H1 (cell line): Measurements from ENCODE around the gene TMC6. TPM values are rescaled to one million over a fixed set of nuclear protein-coding genes. Genes with fewer than 3 reads are reported as not detected.

Experiments
- CTCF ChIA-PET: fragments of 300-600 bp; sonication (Branson Sonifier 250); formaldehyde crosslinking; loops from one replicate; lab custom pipeline; 2021; ENCODE audit not compliant: partially characterized antibody; lab: Charles Lee
- POLR2A ChIA-PET: fragments of 300-600 bp; sonication (Branson Sonifier 250); formaldehyde crosslinking; loops from one replicate; lab custom pipeline; 2021; ENCODE audit warnings: inconsistent platforms; ENCODE audit not compliant: partially characterized antibody; lab: Charles Lee
- DNase-seq, 2 experiments: peaks; one replicate each; pipeline versions ENCODE4 v3.0.0 to v3.0.0-alpha.2; 2010 to 2022; ENCODE audit warnings: low spot score in 2 of 2, low read depth in 1 of 2, mixed read lengths in 1 of 2
- FAIRE-seq: peaks from 2 replicates; lab custom pipeline; 2011; peaks lifted over from hg19 to GRCh38; lab: Jason Lieb, UNC
- H2AFZ ChIP-seq: 2 replicates; pipeline ENCODE4 v1.8.1; 2012; ENCODE audit warnings: low read length, inconsistent platforms
- H2AK5ac ChIP-seq: 2 replicates; pipeline ENCODE4 v1.6.1; 2013; ENCODE audit warnings: low read depth, low read length
- H2BK120ac ChIP-seq: replicated peaks from 2 replicates; pipeline ENCODE3; 2013; ENCODE audit warnings: low read depth, low read length, inconsistent platforms
- H2BK12ac ChIP-seq: 2 replicates; pipeline ENCODE4 v1.6.1; 2013; ENCODE audit warnings: low read depth, low read length
- H2BK15ac ChIP-seq: 2 replicates; pipeline ENCODE4 v1.6.1; 2013; ENCODE audit warnings: low read length
- H2BK20ac ChIP-seq: 2 replicates; pipeline ENCODE4 v1.6.1; 2013; ENCODE audit warnings: low read length
- H2BK5ac ChIP-seq: 2 replicates; pipeline ENCODE4 v1.6.1; 2013; ENCODE audit warnings: low read depth, low read length
- H3K14ac ChIP-seq: 2 replicates; pipeline ENCODE4 v1.6.1; 2013; ENCODE audit warnings: inconsistent platforms; ENCODE audit not compliant: insufficient read length
- H3K18ac ChIP-seq: 2 replicates; pipeline ENCODE4 v1.6.1; 2013; ENCODE audit warnings: low read length; ENCODE audit errors: extremely low read depth
- H3K23ac ChIP-seq: 2 replicates; pipeline ENCODE4 v1.6.1; 2013; ENCODE audit warnings: inconsistent platforms; ENCODE audit not compliant: insufficient read length
- H3K23me2 ChIP-seq: 2 replicates; pipeline ENCODE4 v1.6.1; 2013; ENCODE audit warnings: low read depth, low read length
- H3K27ac ChIP-seq: 2 replicates; pipeline ENCODE4 v1.6.1; 2011; ENCODE audit warnings: low read depth, low read length, inconsistent platforms
- H3K27me3 ChIP-seq, 4 experiments: replicated peaks in 1 of 4; 1 replicate in 1 of 4; 2 replicates in 3 of 4; pipeline versions ENCODE4 v1.6.1 to v1.8.1; 2011 to 2013; ENCODE audit warnings: low read length in 3 of 4, mild to moderate bottlenecking in 3 of 4, inconsistent platforms in 2 of 4, mixed read lengths in 2 of 4, moderate library complexity in 1 of 4; ENCODE audit not compliant: control insufficient read depth in 3 of 4, insufficient read depth in 3 of 4; ENCODE audit errors: extremely low read depth in 1 of 4
- H3K36me3 ChIP-seq, 4 experiments: 2 replicates each; pipeline versions ENCODE4 v1.6.1 to v1.8.1; 2011 to 2013; ENCODE audit warnings: mild to moderate bottlenecking in 4 of 4, low read length in 3 of 4, moderate library complexity in 2 of 4, control low read depth in 1 of 4, inconsistent platforms in 1 of 4; ENCODE audit not compliant: insufficient read depth in 4 of 4, control insufficient read depth in 2 of 4
- H3K4ac ChIP-seq: replicated peaks from 2 replicates; pipeline ENCODE3; 2013; ENCODE audit warnings: low read length, low read depth, mixed read lengths, inconsistent platforms; ENCODE audit not compliant: insufficient read length
- H3K4me1 ChIP-seq, 4 experiments: replicated peaks in 1 of 4; 1 replicate in 1 of 4; 2 replicates in 3 of 4; pipeline versions ENCODE4 v1.6.1 to v1.8.1; 2011 to 2013; ENCODE audit warnings: low read length in 3 of 4, inconsistent platforms in 2 of 4, mixed read lengths in 1 of 4; ENCODE audit not compliant: insufficient read depth in 4 of 4, control insufficient read depth in 3 of 4
- H3K4me2 ChIP-seq, 2 experiments: 2 replicates each; pipeline versions ENCODE4 v1.6.1 to v1.8.1; 2011 to 2013; ENCODE audit warnings: low read depth in 2 of 2, low read length in 2 of 2, control low read depth in 1 of 2, inconsistent platforms in 1 of 2, mild to moderate bottlenecking in 1 of 2; ENCODE audit not compliant: insufficient read depth in 1 of 2
- H3K4me3 ChIP-seq, 4 experiments: fragments of 200-600, 300-600 bp in 1 of 4; sonication (generic), shearing (Covaris generic), sonication (Bioruptor Twin) in 1 of 4; 2 replicates each; pipeline versions ENCODE4 v1.5.1 to v1.8.1; 2011 to 2016; ENCODE audit warnings: low read length in 4 of 4, low read depth in 3 of 4, control low read depth in 2 of 4, inconsistent platforms in 2 of 4, mild to moderate bottlenecking in 2 of 4, mixed read lengths in 1 of 4, moderate library complexity in 1 of 4; ENCODE audit not compliant: insufficient read depth in 2 of 4; ENCODE audit errors: extremely low read depth in 1 of 4
- H3K56ac ChIP-seq: replicated peaks from 2 replicates; pipeline ENCODE3; 2013; ENCODE audit warnings: low read depth, mild to moderate bottlenecking, mixed read lengths, low read length, inconsistent platforms; ENCODE audit not compliant: insufficient read length
- H3K79me1 ChIP-seq: 2 replicates; pipeline ENCODE4 v1.6.1; 2013; ENCODE audit warnings: low read depth, low read length, control low read depth
- H3K79me2 ChIP-seq, 2 experiments: 2 replicates each; pipeline versions ENCODE4 v1.6.1 to v1.8.1; 2012 to 2013; ENCODE audit warnings: low read length in 2 of 2, mild to moderate bottlenecking in 2 of 2, inconsistent platforms in 1 of 2; ENCODE audit not compliant: insufficient read depth in 2 of 2, control insufficient read depth in 1 of 2
- H3K9ac ChIP-seq, 4 experiments: replicated peaks in 1 of 4; 1 replicate in 1 of 4; 2 replicates in 3 of 4; pipeline versions ENCODE4 v1.6.1 to v1.8.1; 2011 to 2013; ENCODE audit warnings: low read depth in 3 of 4, low read length in 3 of 4, control low read depth in 2 of 4, mild to moderate bottlenecking in 2 of 4, moderate library complexity in 2 of 4, inconsistent platforms in 1 of 4; ENCODE audit errors: extremely low read depth in 1 of 4
- H3K9me3 ChIP-seq, 2 experiments: 2 replicates each; pipeline versions ENCODE4 v1.6.1 to v1.8.1; 2012 to 2013; ENCODE audit warnings: mild to moderate bottlenecking in 2 of 2, moderate library complexity in 2 of 2, control low read depth in 1 of 2, inconsistent platforms in 1 of 2, low read depth in 1 of 2, low read length in 1 of 2, mixed read lengths in 1 of 2; ENCODE audit not compliant: insufficient read depth in 2 of 2
- H4K20me1 ChIP-seq, 2 experiments: replicated peaks in 1 of 2; 2 replicates each; pipeline versions ENCODE3 to v1.8.1; 2011 to 2013; ENCODE audit warnings: inconsistent platforms in 2 of 2, low read length in 2 of 2, mild to moderate bottlenecking in 1 of 2; ENCODE audit not compliant: insufficient read depth in 2 of 2, control insufficient read depth in 1 of 2
- H4K5ac ChIP-seq: 2 replicates; pipeline ENCODE4 v1.6.1; 2013; ENCODE audit warnings: low read length, low read depth, mixed read lengths, inconsistent platforms; ENCODE audit not compliant: insufficient read length
- H4K8ac ChIP-seq: 2 replicates; pipeline ENCODE4 v1.8.0; 2013; ENCODE audit warnings: mild to moderate bottlenecking, moderate library complexity, low read length, inconsistent platforms; ENCODE audit not compliant: insufficient read depth; ENCODE audit errors: extremely low read depth
- H4K91ac ChIP-seq: replicated peaks from 2 replicates; pipeline ENCODE3; 2013; ENCODE audit warnings: low read length, mixed read lengths, inconsistent platforms; ENCODE audit not compliant: insufficient read length
- ASH2L ChIP-seq: fragments of 200-600, 300-600 bp; sonication (generic); IDR thresholded peaks from one replicate; pipeline ENCODE4 v1.7.1; 2017; ENCODE audit warnings: low read length
- ATF2 ChIP-seq: IDR thresholded peaks from 2 replicates; pipeline ENCODE4 v1.6.1; 2012; ENCODE audit warnings: low read length, inconsistent platforms
- CBX5 ChIP-seq: fragments of 300-800, 300-1000 bp; sonication (generic); IDR thresholded peaks from 2 replicates; pipeline ENCODE4 v1.7.1; 2016; ENCODE audit warnings: antibody characterized with exemption, low read length, low read depth
- CHD1 ChIP-seq: IDR thresholded peaks from 2 replicates; pipeline ENCODE4 v1.6.1; 2012; ENCODE audit warnings: low read depth, low read length, improper control_type of control experiment
- E2F6 ChIP-seq: IDR thresholded peaks from 2 replicates; pipeline ENCODE4 v1.6.1; 2012; ENCODE audit warnings: inconsistent platforms
- GABPA ChIP-seq: IDR thresholded peaks from 2 replicates; pipeline ENCODE4 v1.6.1; 2011; ENCODE audit warnings: mild to moderate bottlenecking, low read length, moderate library complexity, borderline replicate concordance; ENCODE audit not compliant: insufficient read depth
- NRF1 ChIP-seq: IDR thresholded peaks from 2 replicates; pipeline ENCODE4 v1.6.1; 2011; ENCODE audit warnings: mild to moderate bottlenecking, low read depth, low read length, improper control_type of control experiment
- RBBP5 ChIP-seq: IDR thresholded peaks from 2 replicates; pipeline ENCODE4 v1.7.1; 2012; ENCODE audit warnings: low read depth, mild to moderate bottlenecking, inconsistent platforms, low read length, moderate library complexity, borderline replicate concordance
- SRF ChIP-seq: IDR thresholded peaks from 2 replicates; pipeline ENCODE4 v1.6.1; 2011; ENCODE audit warnings: mild to moderate bottlenecking, low read depth, low read length, moderate library complexity
- TAF1 ChIP-seq: IDR thresholded peaks from 2 replicates; pipeline ENCODE4 v1.6.1; 2011; ENCODE audit warnings: mild to moderate bottlenecking, low read depth, low read length
- YY1 ChIP-seq: IDR thresholded peaks from 2 replicates; pipeline ENCODE4 v1.6.1; 2011; ENCODE audit warnings: low read depth, mild to moderate bottlenecking, low read length
- WGBS, 2 experiments: shearing (Covaris generic) in 1 of 2; methylation state at CpG; one replicate each; pipeline versions ENCODE4 v1.1.6 to v1.1.7; 2013 to 2015; ENCODE audit warnings: low lambda C conversion rate in 2 of 2, mixed read lengths in 2 of 2, inconsistent platforms in 1 of 2, low coverage in 1 of 2, missing lambda C conversion rate in 1 of 2; ENCODE audit not compliant: insufficient replicate concordance in 2 of 2, insufficient coverage in 1 of 2, insufficient read length in 1 of 2; ENCODE audit errors: extremely low coverage in 1 of 2, missing lambda C conversion rate in 1 of 2; 5-methylcytosine and 5-hydroxymethylcytosine counted together
- polyA plus RNA-seq, 7 experiments: library from polyadenylated mRNA; depleted of rRNA in 3 of 7; stranded (reverse) in 5 of 7; unstranded in 2 of 7; fragments of >200 nt in 5 of 7; fragments of 200-250 nt in 2 of 7; gene quantifications; 1 replicate in 5 of 7; 2 replicates in 1 of 7; 4 replicates in 1 of 7; pipeline versions ENCODE4 v1.2.1 to v1.2.3, GENCODE V29; 2011 to 2013; ENCODE audit warnings: missing spikeins in 2 of 7, mixed read lengths in 2 of 7
- total RNA-seq: library from RNA; stranded (reverse); fragmentation: NEBNext Ultra II Directional; extraction: Animal tissue kit (Norgen Biotek cat#: 25700); gene quantifications from 2 replicates; pipeline ENCODE4 v1.2.1, GENCODE V29; 2021

The TMC6 gene
- total and polyA plus RNA-seq, 2 of the 8 experiments (the other 6 are each of a cell fraction or from before 2014, with no cell fraction given), result 39.4 to 77.6 TPM

- Histone ChIP-seq H3K4me1 (peaks cover 0 to 14% (median 8%) of the 10 kb centered on the region in 4 experiments; a peak in 6 of 7 replicates), H3K9me3 (no peaks in the 10 kb centered on the region), H3K79me2 (no peaks in the 10 kb centered on the region), H3K56ac (peak overlapping the region; percentile 59), H3K79me1 (peaks cover 3% of the 10 kb centered on the region), H3K23me2 (peaks cover 14% of the 10 kb centered on the region), H2BK120ac (no peak overlapping the region), H4K20me1 (peaks cover 4 to 19% of the 10 kb centered on the region in 2 experiments), H2BK5ac (0 out of 2 replicates have a peak overlapping the region, but pooled peaks have one; percentile 35), H2BK15ac (no peak overlapping the region), H3K27ac (no peak overlapping the region), H3K18ac (no peak overlapping the region), H3K23ac (no peak overlapping the region), H3K9ac (no peak overlapping the region), H2BK20ac (no peak overlapping the region), H3K36me3 (peaks cover 2 to 32% (median 13%) of the 10 kb centered on the region in 4 experiments; a peak in 5 of 8 replicates), H3K14ac (no peak overlapping the region), H2AK5ac (no peak overlapping the region), H4K8ac (no peak overlapping the region), H3K4me3 (no peak overlapping the region), H4K5ac (no peak overlapping the region), H2AFZ (no peak overlapping the region), H3K4ac (no peak overlapping the region), H3K27me3 (no peaks in the 10 kb centered on the region), H2BK12ac (no peak overlapping the region), H4K91ac (no peak overlapping the region), H3K4me2 (no peak overlapping the region)
- ChIA-PET CTCF (interaction anchor here (1.4 to 11.4 kb wide), 3 partner anchors 10 to 54 kb away, joined by 3 to 122 read pairs (median 13); no protein-coding TSS in a partner anchor), POLR2A (interaction anchor here (0.8 to 2.5 kb wide), 3 partner anchors 9 to 16 kb away, joined by 3 to 6 read pairs (median 4); no protein-coding TSS in a partner anchor)
- 92 to 100% methylated on average over 3 to 5 of the region's 5 CpGs for WGBS, 2 experiments
- no peak for FAIRE-seq
- no peak for DNase-seq
- TF ChIP-seq RBBP5 (no peak), SRF (no peak), YY1 (no peak), ASH2L (no peak), GABPA (no peak), ATF2 (no peak), TAF1 (no peak), CHD1 (no peak), E2F6 (no peak), NRF1 (no peak), CBX5 (no peak)
These were observed 5.2 kb downstream of the TMC6 start for GRCh38 chr17:78123258-78123929.
